SK-N-SH treated with all-trans-retinoic acid at 6 μM for 48 hours (cell line): ENCODE data around the gene SPATA21.

Source experiments
- ATAC-seq: fragments of 200-7000 bp; cut with Tn5 transposase; 3 replicates; pipeline ENCODE4 v1.9.1; 2020; ENCODE audit warnings: mild to moderate bottlenecking, moderate library complexity
- ARNTL ChIP-seq: fragments of 450-650 bp; formaldehyde crosslinking; IDR thresholded peaks from 2 replicates; pipeline ENCODE4 v1.5.0; 2020; ENCODE audit warnings: low read depth, mild to moderate bottlenecking, moderate library complexity, borderline replicate concordance
- BACH2 ChIP-seq: fragments of 250-450 bp; sonication (Bioruptor Pico); IDR thresholded peaks from 2 replicates; pipeline ENCODE4 v1.9.0; 2021; ENCODE audit warnings: mild to moderate bottlenecking, borderline replicate concordance
- CREB5 ChIP-seq: fragments of 250-450 bp; sonication (Bioruptor Pico); IDR thresholded peaks from 2 replicates; pipeline ENCODE4 v1.5.1; 2020; ENCODE audit warnings: low read depth, mild to moderate bottlenecking, moderate library complexity
- CSDC2 ChIP-seq: fragments of 250-450 bp; sonication (Bioruptor Pico); IDR thresholded peaks from 2 replicates; pipeline ENCODE4 v1.5.0; 2020; ENCODE audit warnings: mild to moderate bottlenecking, moderate library complexity
- CSRNP3 ChIP-seq: fragments of 250-450 bp; sonication (Bioruptor Pico); IDR thresholded peaks from 2 replicates; pipeline ENCODE4 v1.5.1; 2021; ENCODE audit warnings: mild to moderate bottlenecking, moderate library complexity
- ESRRG ChIP-seq: fragments of 250-450 bp; sonication (Bioruptor Pico); IDR thresholded peaks from 2 replicates; pipeline ENCODE4 v1.6.1; 2021; ENCODE audit warnings: mild to moderate bottlenecking
- ISL1 ChIP-seq: fragments of 250-450 bp; sonication (Bioruptor Pico); IDR thresholded peaks from 2 replicates; pipeline ENCODE4 v2.1.2; 2022; ENCODE audit warnings: mild to moderate bottlenecking, moderate library complexity
- OSR1 ChIP-seq: fragments of 250-450 bp; sonication (Bioruptor Pico); IDR thresholded peaks from 2 replicates; pipeline ENCODE4 v1.8.0; 2022; ENCODE audit warnings: moderate library complexity, mild to moderate bottlenecking, inconsistent platforms
- PATZ1 ChIP-seq: fragments of 250-450 bp; sonication (Bioruptor Pico); IDR thresholded peaks from 2 replicates; pipeline ENCODE4 v1.8.0; 2020; ENCODE audit warnings: mild to moderate bottlenecking, moderate library complexity, borderline replicate concordance
- PPARA ChIP-seq: fragments of 250-450 bp; sonication (Bioruptor Pico); IDR thresholded peaks from 2 replicates; pipeline ENCODE4 v1.5.0; 2020; ENCODE audit warnings: mild to moderate bottlenecking, borderline replicate concordance
- RARB ChIP-seq: fragments of 250-450 bp; sonication (Bioruptor Pico); IDR thresholded peaks from 2 replicates; pipeline ENCODE4 v1.8.0; 2021; ENCODE audit warnings: mild to moderate bottlenecking, moderate library complexity
- TCF4 ChIP-seq: fragments of 250-450 bp; sonication (Bioruptor Pico); IDR thresholded peaks from 2 replicates; pipeline ENCODE4 v1.8.0; 2021; ENCODE audit warnings: mild to moderate bottlenecking, moderate library complexity, borderline replicate concordance
- TOX ChIP-seq: fragments of 250-450 bp; sonication (Bioruptor Pico); IDR thresholded peaks from 2 replicates; pipeline ENCODE4 v1.8.0; 2021; ENCODE audit warnings: mild to moderate bottlenecking, moderate library complexity, borderline replicate concordance
- TSHZ2 ChIP-seq: fragments of 250-450 bp; sonication (Bioruptor Pico); IDR thresholded peaks from 2 replicates; pipeline ENCODE4 v1.5.0; 2020; ENCODE audit warnings: mild to moderate bottlenecking, moderate library complexity
- ZFP3 ChIP-seq: fragments of 250-450 bp; sonication (Bioruptor Pico); IDR thresholded peaks from 2 replicates; pipeline ENCODE4 v1.5.0; 2020; ENCODE audit warnings: mild to moderate bottlenecking, moderate library complexity
- ZFP30 ChIP-seq: fragments of 450-650 bp; formaldehyde crosslinking; IDR thresholded peaks from 2 replicates; pipeline ENCODE4 v1.5.0; 2022; ENCODE audit warnings: mild to moderate bottlenecking, moderate library complexity
- ZNF565 ChIP-seq: fragments of 450-650 bp; formaldehyde crosslinking; conservative IDR thresholded peaks from 2 replicates; pipeline ENCODE4 v1.5.0; 2020; ENCODE audit warnings: low read depth, mild to moderate bottlenecking, moderate library complexity
- ZNF70 ChIP-seq: fragments of 450-650 bp; formaldehyde crosslinking; IDR thresholded peaks from 2 replicates; pipeline ENCODE4 v1.5.0; 2020; ENCODE audit warnings: mild to moderate bottlenecking, moderate library complexity
- ZNF8 ChIP-seq: fragments of 450-650 bp; formaldehyde crosslinking; IDR thresholded peaks from 2 replicates; pipeline ENCODE4 v1.5.0; 2020; ENCODE audit warnings: mild to moderate bottlenecking, moderate library complexity

Gene SPATA21

GRCh38 chr1:16385659-16386453 lies 51.4 kb downstream of the SPATA21 start:
- TF ChIP-seq ESRRG: no peak
- TF ChIP-seq TCF4 (CRISPR knock-in tag): no peak
- no peak for TF ChIP-seq ZNF565 (CRISPR knock-in tag)
- TF ChIP-seq ZFP3: no peak
- no peak for TF ChIP-seq PPARA (CRISPR knock-in tag)
- no peak for TF ChIP-seq ZFP30
- no peak for TF ChIP-seq BACH2 (CRISPR knock-in tag)
- no peak for TF ChIP-seq TSHZ2
- TF ChIP-seq RARB (CRISPR knock-in tag): no peak
- no peak for TF ChIP-seq CREB5 (CRISPR knock-in tag)
- no peak for TF ChIP-seq ISL1 (CRISPR knock-in tag)

GRCh38 chr1:16383888-16384287 lies 53.3 kb downstream of the SPATA21 start:
- no peak for TF ChIP-seq ZFP3
- TF ChIP-seq BACH2 (CRISPR knock-in tag): no peak
- TF ChIP-seq OSR1: no peak
- no peak for TF ChIP-seq TOX (CRISPR knock-in tag)
- TF ChIP-seq CSRNP3 (CRISPR knock-in tag): no peak
- no peak for TF ChIP-seq TSHZ2
- TF ChIP-seq ZFP30: no peak
- no peak for ATAC-seq

More at GRCh38 chr1:16385659-16386453, 51.4 kb downstream of the SPATA21 start:
- no peak for ATAC-seq

- TF ChIP-seq ZNF565 (CRISPR knock-in tag) (no peak), TOX (CRISPR knock-in tag) (no peak), CSDC2 (no peak), ARNTL (CRISPR knock-in tag) (no peak), ESRRG (no peak), CSRNP3 (CRISPR knock-in tag) (no peak), RARB (CRISPR knock-in tag) (no peak), ZFP3 (no peak), ZFP30 (no peak), ZNF70 (CRISPR knock-in tag) (no peak), ZNF8 (CRISPR knock-in tag) (no peak), PATZ1 (CRISPR knock-in tag) (no peak), PPARA (CRISPR knock-in tag) (no peak), BACH2 (CRISPR knock-in tag) (no peak), TCF4 (CRISPR knock-in tag) (no peak)
- no peak for ATAC-seq
These were observed 56.4 kb downstream of the SPATA21 start for GRCh38 chr1:16380868-16381267.
